ENCODE results near the gene SLC13A5.

The SLC13A5 gene

DNA sequence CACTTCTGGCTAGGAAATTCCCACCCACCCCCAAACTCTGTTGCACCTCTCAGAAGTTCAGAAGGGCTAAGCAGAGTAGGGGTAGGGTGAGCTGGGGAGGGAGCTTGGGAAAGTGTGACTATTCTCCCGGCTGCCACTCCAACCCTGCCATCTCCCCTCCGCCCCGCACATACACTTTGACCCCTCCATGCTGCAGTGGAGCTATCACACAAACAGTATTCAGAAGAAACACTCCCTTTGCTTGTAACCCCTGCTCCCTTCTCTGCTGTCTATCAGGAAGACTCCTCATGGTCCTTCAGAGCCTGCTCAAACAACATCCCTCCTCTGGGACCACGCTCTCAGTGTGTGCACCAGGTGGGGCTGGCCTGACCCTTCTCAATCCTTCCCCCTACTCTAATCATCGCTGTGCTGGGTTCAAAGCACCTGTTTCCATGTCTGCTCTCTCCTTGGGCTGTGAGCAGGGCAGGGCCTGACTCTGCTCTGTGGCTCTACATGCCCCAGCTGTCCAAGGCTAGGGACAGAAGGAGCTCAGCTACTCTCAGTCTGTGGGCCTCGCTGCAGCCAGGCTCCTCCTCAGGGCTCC, 8.6 kb downstream of the SLC13A5 start:
- Mint-ChIP-seq H3K4me1 (no peaks in the 10 kb centered on the region), H3K4me3 (no peak overlapping the region), H3K9me3 (no peaks in the 10 kb centered on the region), H3K36me3 (ENCODE audit: low read depth) (no peaks in the 10 kb centered on the region), H3K27me3 (ENCODE audit: low read depth) (peaks cover 39% of the 10 kb centered on the region), H3K27ac (no peak overlapping the region)
- TF ChIP-seq, protein P1, sequence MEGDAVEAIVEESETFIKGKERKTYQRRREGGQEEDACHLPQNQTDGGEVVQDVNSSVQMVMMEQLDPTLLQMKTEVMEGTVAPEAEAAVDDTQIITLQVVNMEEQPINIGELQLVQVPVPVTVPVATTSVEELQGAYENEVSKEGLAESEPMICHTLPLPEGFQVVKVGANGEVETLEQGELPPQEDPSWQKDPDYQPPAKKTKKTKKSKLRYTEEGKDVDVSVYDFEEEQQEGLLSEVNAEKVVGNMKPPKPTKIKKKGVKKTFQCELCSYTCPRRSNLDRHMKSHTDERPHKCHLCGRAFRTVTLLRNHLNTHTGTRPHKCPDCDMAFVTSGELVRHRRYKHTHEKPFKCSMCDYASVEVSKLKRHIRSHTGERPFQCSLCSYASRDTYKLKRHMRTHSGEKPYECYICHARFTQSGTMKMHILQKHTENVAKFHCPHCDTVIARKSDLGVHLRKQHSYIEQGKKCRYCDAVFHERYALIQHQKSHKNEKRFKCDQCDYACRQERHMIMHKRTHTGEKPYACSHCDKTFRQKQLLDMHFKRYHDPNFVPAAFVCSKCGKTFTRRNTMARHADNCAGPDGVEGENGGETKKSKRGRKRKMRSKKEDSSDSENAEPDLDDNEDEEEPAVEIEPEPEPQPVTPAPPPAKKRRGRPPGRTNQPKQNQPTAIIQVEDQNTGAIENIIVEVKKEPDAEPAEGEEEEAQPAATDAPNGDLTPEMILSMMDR (IDR thresholded peaks at IDR 0.05; ENCODE audit: unreplicated experiment in 3 of 3): no peak

DNA sequence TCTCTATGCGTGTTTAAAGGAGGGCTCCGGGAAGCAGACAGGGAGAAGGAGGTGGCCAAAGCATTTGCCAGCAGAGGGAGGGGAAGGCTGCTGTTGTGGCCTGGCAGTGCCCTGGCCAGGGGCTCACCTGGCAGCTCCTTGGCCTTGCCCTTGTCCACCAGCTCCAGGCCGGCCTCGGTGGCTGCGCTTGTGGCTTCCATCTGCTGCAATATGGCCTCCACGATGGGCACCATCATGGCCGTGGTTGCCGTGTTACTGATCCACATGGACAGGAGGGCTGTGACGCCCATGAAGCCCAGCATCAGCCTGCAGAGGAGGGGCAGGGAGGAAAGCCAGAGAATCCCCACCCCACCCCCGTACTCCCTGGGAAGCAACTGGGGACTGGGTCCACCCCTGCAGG, 9.4 kb downstream of the SLC13A5 start:
- no peaks in the 10 kb centered on the region for H3K36me3 Mint-ChIP-seq (ENCODE audit: low read depth)
- no peak overlapping the region for H3K27ac Mint-ChIP-seq
- TF ChIP-seq, protein P1 (IDR thresholded peaks at IDR 0.05; ENCODE audit: unreplicated experiment in 3 of 3): no peak
- H3K4me1 Mint-ChIP-seq: no peaks in the 10 kb centered on the region
- no peak overlapping the region for H3K4me3 Mint-ChIP-seq
- H3K9me3 Mint-ChIP-seq: no peaks in the 10 kb centered on the region
- H3K27me3 Mint-ChIP-seq (ENCODE audit: low read depth): peaks cover 31% of the 10 kb centered on the region

DNA sequence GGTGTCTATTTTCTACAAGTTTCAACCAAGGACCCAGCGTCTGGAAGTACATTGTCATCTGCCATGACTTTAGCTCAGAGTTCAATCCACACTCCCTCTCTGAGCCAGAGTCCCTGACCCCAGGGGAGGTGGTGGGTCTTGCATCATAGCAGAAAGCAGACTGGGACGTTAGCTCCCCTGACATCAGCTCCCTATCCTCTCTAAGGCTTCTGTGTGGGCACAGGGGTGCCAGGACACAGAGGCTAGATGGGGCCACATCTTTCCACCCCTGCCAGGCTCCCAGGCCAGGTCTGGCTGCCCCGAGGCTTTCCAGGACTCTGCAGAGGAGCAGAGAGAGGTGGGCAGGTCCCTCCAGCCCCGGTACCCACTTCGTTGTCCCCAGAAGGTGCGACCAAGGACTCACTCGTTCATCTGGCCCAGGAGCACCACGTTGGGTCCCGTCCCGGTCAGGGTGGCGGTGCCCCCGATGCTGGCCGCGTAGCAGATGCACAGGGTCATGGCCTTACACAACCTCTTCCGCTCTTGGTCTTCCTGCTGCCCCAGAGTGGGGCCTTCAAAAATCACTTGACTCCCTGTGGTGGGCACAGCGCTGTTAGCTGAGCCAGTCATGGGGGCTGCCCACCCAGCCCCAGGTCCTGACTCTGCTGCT, 10.5 kb downstream of the SLC13A5 start:
- TF ChIP-seq, protein P1 (IDR thresholded peaks at IDR 0.05; ENCODE audit: unreplicated experiment in 3 of 3): no peak
- Mint-ChIP-seq H3K9me3 (no peaks in the 10 kb centered on the region), H3K4me3 (no peak overlapping the region), H3K36me3 (ENCODE audit: low read depth) (no peaks in the 10 kb centered on the region), H3K27me3 (ENCODE audit: low read depth) (peaks cover 22% of the 10 kb centered on the region), H3K4me1 (no peaks in the 10 kb centered on the region), H3K27ac (no peak overlapping the region)

DNA sequence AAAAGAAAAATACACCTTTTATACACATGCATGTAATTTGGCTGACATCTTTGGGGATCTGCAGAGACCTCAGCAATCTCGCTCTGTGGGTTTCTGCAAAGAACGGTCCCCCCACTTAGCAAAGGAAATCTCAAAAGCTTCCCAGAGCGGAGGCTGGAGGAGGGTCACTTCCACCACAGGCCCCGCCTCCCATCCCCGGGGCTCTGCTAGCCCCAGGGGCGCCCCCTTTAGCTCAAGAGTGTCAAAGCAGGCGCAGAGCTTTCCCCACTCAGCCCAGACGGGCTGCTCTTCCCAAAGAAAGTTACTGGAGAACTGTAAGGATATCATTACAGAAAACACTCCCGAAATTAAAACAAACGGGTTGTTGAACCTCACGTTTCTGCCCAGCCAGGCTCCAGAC, 11.4 kb downstream of the SLC13A5 start:
- Mint-ChIP-seq H3K4me1 (no peaks in the 10 kb centered on the region), H3K27ac (no peak overlapping the region), H3K36me3 (ENCODE audit: low read depth) (no peaks in the 10 kb centered on the region), H3K27me3 (ENCODE audit: low read depth) (peaks cover 15% of the 10 kb centered on the region), H3K9me3 (no peaks in the 10 kb centered on the region), H3K4me3 (no peak overlapping the region)
- TF ChIP-seq, protein P1 (IDR thresholded peaks at IDR 0.05; ENCODE audit: unreplicated experiment in 3 of 3): peak; percentile 30 to 45 (median 35)

DNA sequence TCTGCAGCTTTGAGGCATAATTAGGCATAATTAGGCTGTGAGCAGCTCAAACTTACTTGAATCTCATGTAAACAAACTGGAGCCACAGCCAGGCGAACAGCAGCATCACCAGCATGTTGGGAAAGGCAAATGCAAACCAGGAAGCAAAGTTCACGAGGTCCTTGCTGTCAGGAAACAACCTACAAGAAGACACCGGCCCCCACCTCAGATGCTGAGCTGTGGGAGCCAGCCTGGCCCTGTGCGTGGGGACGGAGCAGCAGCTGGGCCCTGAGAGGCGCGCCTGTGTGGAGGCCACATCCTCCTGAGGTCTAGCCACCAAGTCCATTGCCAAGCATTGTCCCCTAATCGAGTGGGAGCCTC, 12.2 kb downstream of the SLC13A5 start:
- Mint-ChIP-seq H3K4me1 (no peaks in the 10 kb centered on the region), H3K36me3 (ENCODE audit: low read depth) (no peaks in the 10 kb centered on the region), H3K27ac (no peak overlapping the region), H3K27me3 (ENCODE audit: low read depth) (peaks cover 17% of the 10 kb centered on the region), H3K9me3 (no peaks in the 10 kb centered on the region), H3K4me3 (no peak overlapping the region)
- TF ChIP-seq, protein P1 (IDR thresholded peaks at IDR 0.05; ENCODE audit: unreplicated experiment in 3 of 3): no peak

Measured in nephron (organoid).